HEK293 (cell line): ENCODE data around the gene GLCCI1.

Experiments used
- CTCF ChIA-PET: fragments of 350-600 bp; formaldehyde crosslinking; extraction: SDS; loops from one replicate; lab custom pipeline; 2021; ENCODE audit warnings: antibody characterized with exemption; lab: Yijun Ruan, JAX
- POLR2A ChIA-PET: fragments of 300-600 bp; formaldehyde crosslinking; extraction: SDS; loops from one replicate; lab custom pipeline; 2020; ENCODE audit warnings: antibody characterized with exemption, inconsistent platforms; lab: Yijun Ruan, JAX
- H3K27ac ChIP-seq: fragments of 200-500 bp; sonication (Bioruptor generic); 2 replicates; pipeline ENCODE4 v1.5.1; 2014; ENCODE audit warnings: low read depth, low read length, control low read depth, inconsistent platforms; ENCODE audit errors: extremely low read depth
- H3K36me3 ChIP-seq, 2 experiments: fragments of 200-500 bp in 1 of 2; sonication (Bioruptor generic) in 1 of 2; 1 replicate in 1 of 2; 2 replicates in 1 of 2; pipeline ENCODE4 v1.5.1; 2014 to 2017; ENCODE audit warnings: inconsistent platforms in 2 of 2, low read length in 2 of 2; ENCODE audit not compliant: control insufficient read depth in 2 of 2, insufficient read depth in 1 of 2
- H3K4me1 ChIP-seq: fragments of 200-500 bp; sonication (Bioruptor generic); 2 replicates; pipeline ENCODE4 v1.5.1; 2014; ENCODE audit warnings: mild to moderate bottlenecking, low read length, inconsistent platforms; ENCODE audit not compliant: control insufficient read depth, insufficient read depth
- H3K4me3 ChIP-seq: 2 replicates; pipeline ENCODE4 v1.5.1; 2011; ENCODE audit warnings: low read depth, mild to moderate bottlenecking, control low read depth, low read length, moderate library complexity
- H3K9me3 ChIP-seq: fragments of 200-500 bp; sonication (Bioruptor generic); 2 replicates; pipeline ENCODE4 v1.5.1; 2014; ENCODE audit warnings: low read depth, low read length, inconsistent platforms; ENCODE audit not compliant: control insufficient read depth, insufficient read depth
- BCL11A ChIP-seq: fragments of 450-650 bp; formaldehyde crosslinking; IDR thresholded peaks from 2 replicates; pipeline ENCODE4 v1.5.1; 2016; ENCODE audit warnings: low read depth, missing biosample characterization, missing genetic modification characterization
- KLF16 ChIP-seq: fragments of 450-650 bp; formaldehyde crosslinking; IDR thresholded peaks from 2 replicates; pipeline ENCODE4 v1.5.1; 2017; ENCODE audit warnings: missing biosample characterization, missing genetic modification characterization
- TRIM28 ChIP-seq: IDR thresholded peaks from 2 replicates; pipeline ENCODE4 v1.6.1; 2011; ENCODE audit warnings: low read length, control low read depth, borderline replicate concordance
- WT1 ChIP-seq: fragments of 450-650 bp; formaldehyde crosslinking; IDR thresholded peaks from 2 replicates; pipeline ENCODE4 v1.5.1; 2016; ENCODE audit warnings: missing biosample characterization, missing genetic modification characterization
- ZEB2 ChIP-seq: fragments of 450-650 bp; formaldehyde crosslinking; IDR thresholded peaks from 2 replicates; pipeline ENCODE4 v1.5.1; 2016; ENCODE audit warnings: missing biosample characterization, missing genetic modification characterization
- ZFP37 ChIP-seq: fragments of 450-650 bp; formaldehyde crosslinking; IDR thresholded peaks from 2 replicates; pipeline ENCODE4 v1.5.1; 2016; ENCODE audit warnings: missing biosample characterization, missing genetic modification characterization
- ZNF132 ChIP-seq: fragments of 450-650 bp; formaldehyde crosslinking; IDR thresholded peaks from 2 replicates; pipeline ENCODE4 v1.5.1; 2017; ENCODE audit warnings: missing biosample characterization, missing genetic modification characterization, borderline replicate concordance
- ZNF37A ChIP-seq: fragments of 450-650 bp; IDR thresholded peaks from 2 replicates; pipeline ENCODE4 v1.5.1; 2018; ENCODE audit warnings: missing biosample characterization, missing genetic modification characterization
- ZNF426 ChIP-seq: fragments of 450-650 bp; formaldehyde crosslinking; IDR thresholded peaks from 2 replicates; pipeline ENCODE4 v1.5.1; 2017; ENCODE audit warnings: missing biosample characterization, missing genetic modification characterization, mild to moderate bottlenecking, inconsistent platforms, moderate library complexity
- ZNF549 ChIP-seq: fragments of 450-650 bp; IDR thresholded peaks from 2 replicates; pipeline ENCODE4 v1.5.1; 2018; ENCODE audit warnings: missing biosample characterization, missing genetic modification characterization, mild to moderate bottlenecking, inconsistent platforms, moderate library complexity
- ZNF558 ChIP-seq: fragments of 450-650 bp; formaldehyde crosslinking; IDR thresholded peaks from 2 replicates; pipeline ENCODE4 v1.5.1; 2016; ENCODE audit warnings: missing biosample characterization, missing genetic modification characterization
- ZNF658 ChIP-seq: fragments of 450-650 bp; formaldehyde crosslinking; IDR thresholded peaks from 2 replicates; pipeline ENCODE4; 2016; ENCODE audit warnings: missing biosample characterization, missing genetic modification characterization
- ZNF777 ChIP-seq: fragments of 450-650 bp; formaldehyde crosslinking; IDR thresholded peaks from 2 replicates; pipeline ENCODE4 v1.5.1; 2017; ENCODE audit warnings: missing biosample characterization, missing genetic modification characterization, borderline replicate concordance
- TF ChIP-seq, protein P1 (sequence below): fragments of 450-650 bp; formaldehyde crosslinking; IDR thresholded peaks from 2 replicates; pipeline ENCODE4 v1.5.1; 2016; ENCODE audit warnings: missing biosample characterization, missing genetic modification characterization
- TF ChIP-seq, protein P2 (sequence below): fragments of 450-650 bp; formaldehyde crosslinking; IDR thresholded peaks from 2 replicates; pipeline ENCODE4 v1.5.1; 2016; ENCODE audit warnings: missing biosample characterization, missing genetic modification characterization
- TF ChIP-seq, protein P3 (sequence below): fragments of 450-650 bp; formaldehyde crosslinking; IDR thresholded peaks from 2 replicates; pipeline ENCODE4 v1.5.1; 2016; ENCODE audit warnings: missing biosample characterization, missing genetic modification characterization
- TF ChIP-seq, protein P4 (sequence below): fragments of 450-650 bp; formaldehyde crosslinking; IDR thresholded peaks from 2 replicates; pipeline ENCODE4 v1.5.1; 2016; ENCODE audit warnings: missing biosample characterization, missing genetic modification characterization

GLCCI1 gene

DNA sequence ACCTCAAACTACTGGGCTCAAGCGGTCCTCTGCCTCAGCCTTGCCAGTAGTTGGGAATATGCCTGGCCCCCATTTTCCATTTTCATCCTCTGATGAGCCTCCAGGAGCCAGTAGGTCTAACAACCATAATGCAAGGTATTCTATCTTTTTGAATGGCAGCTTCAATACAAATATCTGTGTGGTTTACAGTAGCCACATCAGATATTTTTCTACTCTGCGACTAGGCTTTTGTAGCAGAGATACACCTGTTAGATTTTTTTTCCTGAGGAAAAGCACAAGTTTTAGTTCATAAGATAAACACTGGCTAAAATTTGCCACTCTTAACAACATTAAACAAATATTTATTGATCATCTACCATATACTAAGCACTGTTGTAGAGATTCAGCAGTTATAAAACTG lies 3.9 kb upstream of the GLCCI1 start (continued):
- TF ChIP-seq TRIM28: no peak

DNA sequence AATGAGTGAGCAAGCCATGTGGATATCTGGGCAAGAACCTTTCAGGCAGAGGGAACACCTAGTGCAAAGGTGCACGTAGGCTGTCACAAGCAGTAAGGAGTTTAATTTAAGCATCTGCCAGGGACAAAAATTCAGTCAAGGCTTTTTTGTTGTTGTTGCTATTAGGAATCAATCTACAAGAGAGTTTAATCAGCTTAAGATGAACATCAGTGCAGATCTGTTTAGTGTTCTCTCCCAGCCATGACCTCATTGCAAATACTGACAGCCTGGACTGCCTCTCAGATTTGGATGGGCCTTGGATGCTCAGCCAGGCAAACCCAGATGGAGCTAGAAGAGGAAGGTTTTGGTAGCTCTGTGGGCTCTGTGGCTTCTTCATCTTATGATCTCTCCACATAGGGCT lies 3.3 kb upstream of the GLCCI1 start:
- Histone ChIP-seq H3K27ac (no peak overlapping the region), H3K9me3 (no peaks in the 10 kb centered on the region), H3K36me3 (no peaks in the 10 kb centered on the region), H3K4me1 (no peaks in the 10 kb centered on the region), H3K4me3 (no peak overlapping the region)
- ChIA-PET POLR2A (no interaction called here), CTCF (interaction anchor here (0.6 to 1.6 kb wide), 3 partner anchors 9 to 759 kb away, joined by 3 to 4 read pairs (median 4); no protein-coding TSS in a partner anchor)
- TF ChIP-seq ZNF132 (tag by site-specific recombination) (no peak), WT1 (tag by site-specific recombination) (no peak), ZNF658 (no peak), BCL11A (tag by site-specific recombination) (no peak)
- TF ChIP-seq, protein P1, sequence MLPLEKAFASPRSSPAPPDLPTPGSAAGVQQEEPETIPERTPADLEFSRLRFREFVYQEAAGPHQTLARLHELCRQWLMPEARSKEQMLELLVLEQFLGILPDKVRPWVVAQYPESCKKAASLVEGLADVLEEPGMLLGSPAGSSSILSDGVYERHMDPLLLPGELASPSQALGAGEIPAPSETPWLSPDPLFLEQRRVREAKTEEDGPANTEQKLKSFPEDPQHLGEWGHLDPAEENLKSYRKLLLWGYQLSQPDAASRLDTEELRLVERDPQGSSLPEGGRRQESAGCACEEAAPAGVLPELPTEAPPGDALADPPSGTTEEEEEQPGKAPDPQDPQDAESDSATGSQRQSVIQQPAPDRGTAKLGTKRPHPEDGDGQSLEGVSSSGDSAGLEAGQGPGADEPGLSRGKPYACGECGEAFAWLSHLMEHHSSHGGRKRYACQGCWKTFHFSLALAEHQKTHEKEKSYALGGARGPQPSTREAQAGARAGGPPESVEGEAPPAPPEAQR (tag by site-specific recombination): no peak

DNA sequence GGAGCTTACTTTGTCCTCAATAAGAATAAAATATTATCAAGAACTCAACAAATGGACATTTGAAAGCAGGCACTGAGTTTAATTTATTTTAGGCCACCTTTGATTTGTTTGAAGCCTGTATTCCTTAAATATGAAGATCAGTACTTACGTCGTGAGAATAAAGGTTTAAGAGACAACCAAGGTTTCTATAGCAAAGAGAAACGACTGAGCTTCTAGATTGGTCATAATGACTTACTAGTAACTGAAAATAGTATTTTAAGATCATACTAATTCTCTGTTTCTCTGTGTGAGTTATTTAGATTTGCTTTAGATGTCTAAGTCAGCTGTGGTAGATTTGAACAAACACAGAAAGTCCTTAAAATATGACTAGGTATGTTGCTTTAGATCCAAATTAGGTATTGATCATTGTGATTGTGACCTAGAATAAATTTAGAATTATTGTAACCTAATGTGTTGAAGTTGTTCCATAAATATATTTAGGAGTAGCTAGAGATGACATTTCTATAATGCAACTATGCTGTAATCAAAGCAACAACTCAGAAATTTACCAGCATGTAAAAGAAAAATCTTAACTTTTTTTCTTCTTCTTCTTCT lies 2.4 kb upstream of the GLCCI1 start:
- ChIA-PET POLR2A (no interaction called here), CTCF (interaction anchor here (0.5 to 1.6 kb wide), 4 partner anchors 231 to 757 kb away, joined by 3 to 4 read pairs (median 3); no protein-coding TSS in a partner anchor)
- H3K36me3 ChIP-seq: no peaks in the 10 kb centered on the region
- TF ChIP-seq ZNF549 (tag by site-specific recombination) (no peak), KLF16 (tag by site-specific recombination) (no peak)
- TF ChIP-seq, protein P2, sequence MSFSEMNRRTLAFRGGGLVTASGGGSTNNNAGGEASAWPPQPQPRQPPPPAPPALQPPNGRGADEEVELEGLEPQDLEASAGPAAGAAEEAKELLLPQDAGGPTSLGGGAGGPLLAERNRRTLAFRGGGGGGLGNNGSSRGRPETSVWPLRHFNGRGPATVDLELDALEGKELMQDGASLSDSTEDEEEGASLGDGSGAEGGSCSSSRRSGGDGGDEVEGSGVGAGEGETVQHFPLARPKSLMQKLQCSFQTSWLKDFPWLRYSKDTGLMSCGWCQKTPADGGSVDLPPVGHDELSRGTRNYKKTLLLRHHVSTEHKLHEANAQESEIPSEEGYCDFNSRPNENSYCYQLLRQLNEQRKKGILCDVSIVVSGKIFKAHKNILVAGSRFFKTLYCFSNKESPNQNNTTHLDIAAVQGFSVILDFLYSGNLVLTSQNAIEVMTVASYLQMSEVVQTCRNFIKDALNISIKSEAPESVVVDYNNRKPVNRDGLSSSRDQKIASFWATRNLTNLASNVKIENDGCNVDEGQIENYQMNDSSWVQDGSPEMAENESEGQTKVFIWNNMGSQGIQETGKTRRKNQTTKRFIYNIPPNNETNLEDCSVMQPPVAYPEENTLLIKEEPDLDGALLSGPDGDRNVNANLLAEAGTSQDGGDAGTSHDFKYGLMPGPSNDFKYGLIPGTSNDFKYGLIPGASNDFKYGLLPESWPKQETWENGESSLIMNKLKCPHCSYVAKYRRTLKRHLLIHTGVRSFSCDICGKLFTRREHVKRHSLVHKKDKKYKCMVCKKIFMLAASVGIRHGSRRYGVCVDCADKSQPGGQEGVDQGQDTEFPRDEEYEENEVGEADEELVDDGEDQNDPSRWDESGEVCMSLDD (tag by site-specific recombination): no peak
- TF ChIP-seq, protein P3, sequence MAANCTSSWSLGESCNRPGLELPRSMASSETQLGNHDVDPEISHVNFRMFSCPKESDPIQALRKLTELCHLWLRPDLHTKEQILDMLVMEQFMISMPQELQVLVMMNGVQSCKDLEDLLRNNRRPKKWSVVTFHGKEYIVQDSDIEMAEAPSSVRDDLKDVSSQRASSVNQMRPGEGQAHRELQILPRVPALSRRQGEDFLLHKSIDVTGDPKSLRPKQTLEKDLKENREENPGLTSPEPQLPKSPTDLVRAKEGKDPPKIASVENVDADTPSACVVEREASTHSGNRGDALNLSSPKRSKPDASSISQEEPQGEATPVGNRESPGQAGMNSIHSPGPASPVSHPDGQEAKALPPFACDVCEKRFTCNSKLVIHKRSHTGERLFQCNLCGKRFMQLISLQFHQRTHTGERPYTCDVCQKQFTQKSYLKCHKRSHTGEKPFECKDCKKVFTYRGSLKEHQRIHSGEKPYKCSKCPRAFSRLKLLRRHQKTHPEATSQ (tag by site-specific recombination): no peak
- no peaks in the 10 kb centered on the region for H3K4me1 ChIP-seq
- no peak overlapping the region for H3K27ac ChIP-seq
- H3K9me3 ChIP-seq: no peaks in the 10 kb centered on the region
- H3K4me3 ChIP-seq: no peak overlapping the region

DNA sequence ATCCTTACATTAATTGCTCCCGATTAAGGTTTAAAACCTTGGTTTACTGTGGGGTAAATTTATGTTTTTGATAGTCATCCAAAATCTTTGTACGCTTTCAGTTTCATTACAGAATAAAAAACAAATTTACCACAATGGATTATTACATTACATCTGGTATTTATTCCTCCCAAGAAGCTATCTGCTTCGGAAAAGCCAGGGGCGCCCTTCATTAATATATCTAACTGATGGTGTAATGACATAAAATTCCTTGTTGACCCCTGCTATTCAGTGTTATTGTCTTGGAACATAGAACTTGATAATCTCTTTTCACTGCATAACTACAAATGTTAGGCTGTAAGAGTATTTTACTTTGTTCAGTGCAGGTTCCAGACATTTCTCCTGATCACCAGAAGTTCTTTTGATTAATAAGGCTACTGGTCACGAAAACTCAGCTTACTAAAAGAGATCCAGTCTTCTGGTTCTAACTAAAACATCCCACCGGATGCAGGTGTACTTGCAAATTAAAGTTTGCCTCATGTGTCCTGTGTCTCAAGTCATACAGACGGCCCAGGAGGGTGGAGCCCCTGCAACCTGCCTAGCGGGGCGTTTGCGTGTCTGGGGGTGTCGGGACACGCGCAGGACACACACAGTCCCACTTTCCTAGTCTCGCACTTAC lies 581 bp upstream of the GLCCI1 start:
- CTCF ChIA-PET: no interaction called here
- POLR2A ChIA-PET: interaction anchor here (1.1 kb wide), 2 partner anchors 9 to 328 kb away, joined by 3 read pairs; partner anchors contain the start of gene UMAD1
- Histone ChIP-seq H3K4me3 (peak overlapping the region; percentile 69), H3K9me3 (no peaks in the 10 kb centered on the region), H3K36me3 (no peaks in the 10 kb centered on the region), H3K27ac (no peak overlapping the region; the same call in 1 of the 2 replicates), H3K4me1 (peaks cover 3% of the 10 kb centered on the region)
- TF ChIP-seq ZNF37A (tag by site-specific recombination) (no peak), ZEB2 (no peak), ZNF426 (no peak), ZNF777 (tag by site-specific recombination) (no peak), ZFP37 (tag by site-specific recombination) (no peak), ZNF558 (tag by site-specific recombination) (no peak)
- TF ChIP-seq, protein P4, sequence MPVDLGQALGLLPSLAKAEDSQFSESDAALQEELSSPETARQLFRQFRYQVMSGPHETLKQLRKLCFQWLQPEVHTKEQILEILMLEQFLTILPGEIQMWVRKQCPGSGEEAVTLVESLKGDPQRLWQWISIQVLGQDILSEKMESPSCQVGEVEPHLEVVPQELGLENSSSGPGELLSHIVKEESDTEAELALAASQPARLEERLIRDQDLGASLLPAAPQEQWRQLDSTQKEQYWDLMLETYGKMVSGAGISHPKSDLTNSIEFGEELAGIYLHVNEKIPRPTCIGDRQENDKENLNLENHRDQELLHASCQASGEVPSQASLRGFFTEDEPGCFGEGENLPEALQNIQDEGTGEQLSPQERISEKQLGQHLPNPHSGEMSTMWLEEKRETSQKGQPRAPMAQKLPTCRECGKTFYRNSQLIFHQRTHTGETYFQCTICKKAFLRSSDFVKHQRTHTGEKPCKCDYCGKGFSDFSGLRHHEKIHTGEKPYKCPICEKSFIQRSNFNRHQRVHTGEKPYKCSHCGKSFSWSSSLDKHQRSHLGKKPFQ (tag by site-specific recombination): no peak
